ENCODE results near the gene ITPKC. TPM values are rescaled to one million over a fixed set of nuclear protein-coding genes. Genes with fewer than 3 reads are reported as not detected.

The ITPKC gene
- total and polyA plus RNA-seq, 2 of the 13 experiments (the other 11 are each of a cell fraction or from before 2014, with no cell fraction given), result 6.9 to 11.2 TPM

DNA sequence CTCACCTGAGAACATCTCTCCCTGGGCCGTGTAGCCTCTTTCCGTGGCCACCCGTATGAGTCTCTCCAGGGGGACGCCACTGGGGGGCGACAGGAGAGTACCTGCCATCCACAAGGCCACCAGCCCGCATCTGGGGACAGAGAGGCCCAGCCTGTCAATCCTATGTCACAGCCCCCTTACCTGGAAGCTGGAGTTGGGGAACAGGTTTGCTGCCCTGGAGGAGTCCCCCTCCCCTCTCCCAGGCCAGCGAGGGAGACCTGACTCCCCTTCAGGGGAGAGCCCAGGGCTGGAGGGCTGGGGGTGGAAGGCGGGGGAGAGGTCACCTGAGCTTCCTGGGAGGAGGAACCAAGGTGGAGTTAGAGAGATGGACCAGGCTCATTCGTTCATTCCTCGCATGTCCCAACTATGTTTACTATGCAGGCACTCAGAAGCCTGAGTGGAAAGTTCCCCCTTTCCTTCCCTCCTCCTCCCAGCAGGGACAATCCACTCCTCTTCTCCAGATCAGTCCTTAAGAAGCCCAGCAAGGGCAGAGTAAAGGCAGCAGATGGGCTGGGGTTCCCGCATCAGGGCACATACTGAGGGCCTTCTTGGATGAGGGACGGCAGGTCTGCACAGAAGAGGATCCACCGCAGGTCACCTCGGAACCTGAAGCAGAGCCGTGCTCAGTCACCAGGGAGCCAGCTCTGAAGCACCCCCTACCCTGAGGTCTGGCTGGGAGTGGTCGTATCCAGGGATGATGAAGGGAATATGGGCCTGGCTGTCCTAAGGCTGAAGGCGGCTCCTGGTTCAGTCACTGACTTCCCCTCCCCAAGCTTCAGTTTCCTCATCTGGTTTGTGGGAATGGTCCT is 27.9 kb downstream of the ITPKC start (continued):
- TF ChIP-seq ZNF10 (CRISPR knock-in tag; IDR thresholded peaks at IDR 0.05; ENCODE audit: borderline replicate concordance, low read depth), result no peak
- TF ChIP-seq, protein P1, sequence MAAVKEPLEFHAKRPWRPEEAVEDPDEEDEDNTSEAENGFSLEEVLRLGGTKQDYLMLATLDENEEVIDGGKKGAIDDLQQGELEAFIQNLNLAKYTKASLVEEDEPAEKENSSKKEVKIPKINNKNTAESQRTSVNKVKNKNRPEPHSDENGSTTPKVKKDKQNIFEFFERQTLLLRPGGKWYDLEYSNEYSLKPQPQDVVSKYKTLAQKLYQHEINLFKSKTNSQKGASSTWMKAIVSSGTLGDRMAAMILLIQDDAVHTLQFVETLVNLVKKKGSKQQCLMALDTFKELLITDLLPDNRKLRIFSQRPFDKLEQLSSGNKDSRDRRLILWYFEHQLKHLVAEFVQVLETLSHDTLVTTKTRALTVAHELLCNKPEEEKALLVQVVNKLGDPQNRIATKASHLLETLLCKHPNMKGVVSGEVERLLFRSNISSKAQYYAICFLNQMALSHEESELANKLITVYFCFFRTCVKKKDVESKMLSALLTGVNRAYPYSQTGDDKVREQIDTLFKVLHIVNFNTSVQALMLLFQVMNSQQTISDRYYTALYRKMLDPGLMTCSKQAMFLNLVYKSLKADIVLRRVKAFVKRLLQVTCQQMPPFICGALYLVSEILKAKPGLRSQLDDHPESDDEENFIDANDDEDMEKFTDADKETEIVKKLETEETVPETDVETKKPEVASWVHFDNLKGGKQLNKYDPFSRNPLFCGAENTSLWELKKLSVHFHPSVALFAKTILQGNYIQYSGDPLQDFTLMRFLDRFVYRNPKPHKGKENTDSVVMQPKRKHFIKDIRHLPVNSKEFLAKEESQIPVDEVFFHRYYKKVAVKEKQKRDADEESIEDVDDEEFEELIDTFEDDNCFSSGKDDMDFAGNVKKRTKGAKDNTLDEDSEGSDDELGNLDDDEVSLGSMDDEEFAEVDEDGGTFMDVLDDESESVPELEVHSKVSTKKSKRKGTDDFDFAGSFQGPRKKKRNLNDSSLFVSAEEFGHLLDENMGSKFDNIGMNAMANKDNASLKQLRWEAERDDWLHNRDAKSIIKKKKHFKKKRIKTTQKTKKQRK (IDR thresholded peaks at IDR 0.05; ENCODE audit: low read length), result no peak
- no peak for TF ChIP-seq MZF1 (CRISPR knock-in tag; IDR thresholded peaks at IDR 0.05; ENCODE audit: borderline replicate concordance)
- TF ChIP-seq, protein P2, sequence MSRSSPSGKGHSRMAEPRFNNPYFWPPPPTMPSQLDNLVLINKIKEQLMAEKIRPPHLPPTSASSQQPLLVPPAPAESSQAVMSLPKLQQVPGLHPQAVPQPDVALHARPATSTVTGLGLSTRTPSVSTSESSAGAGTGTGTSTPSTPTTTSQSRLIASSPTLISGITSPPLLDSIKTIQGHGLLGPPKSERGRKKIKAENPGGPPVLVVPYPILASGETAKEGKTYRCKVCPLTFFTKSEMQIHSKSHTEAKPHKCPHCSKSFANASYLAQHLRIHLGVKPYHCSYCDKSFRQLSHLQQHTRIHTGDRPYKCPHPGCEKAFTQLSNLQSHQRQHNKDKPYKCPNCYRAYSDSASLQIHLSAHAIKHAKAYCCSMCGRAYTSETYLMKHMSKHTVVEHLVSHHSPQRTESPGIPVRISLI (CRISPR knock-in tag; IDR thresholded peaks at IDR 0.05; ENCODE audit: borderline replicate concordance), result no peak
- TF ChIP-seq, protein P3, sequence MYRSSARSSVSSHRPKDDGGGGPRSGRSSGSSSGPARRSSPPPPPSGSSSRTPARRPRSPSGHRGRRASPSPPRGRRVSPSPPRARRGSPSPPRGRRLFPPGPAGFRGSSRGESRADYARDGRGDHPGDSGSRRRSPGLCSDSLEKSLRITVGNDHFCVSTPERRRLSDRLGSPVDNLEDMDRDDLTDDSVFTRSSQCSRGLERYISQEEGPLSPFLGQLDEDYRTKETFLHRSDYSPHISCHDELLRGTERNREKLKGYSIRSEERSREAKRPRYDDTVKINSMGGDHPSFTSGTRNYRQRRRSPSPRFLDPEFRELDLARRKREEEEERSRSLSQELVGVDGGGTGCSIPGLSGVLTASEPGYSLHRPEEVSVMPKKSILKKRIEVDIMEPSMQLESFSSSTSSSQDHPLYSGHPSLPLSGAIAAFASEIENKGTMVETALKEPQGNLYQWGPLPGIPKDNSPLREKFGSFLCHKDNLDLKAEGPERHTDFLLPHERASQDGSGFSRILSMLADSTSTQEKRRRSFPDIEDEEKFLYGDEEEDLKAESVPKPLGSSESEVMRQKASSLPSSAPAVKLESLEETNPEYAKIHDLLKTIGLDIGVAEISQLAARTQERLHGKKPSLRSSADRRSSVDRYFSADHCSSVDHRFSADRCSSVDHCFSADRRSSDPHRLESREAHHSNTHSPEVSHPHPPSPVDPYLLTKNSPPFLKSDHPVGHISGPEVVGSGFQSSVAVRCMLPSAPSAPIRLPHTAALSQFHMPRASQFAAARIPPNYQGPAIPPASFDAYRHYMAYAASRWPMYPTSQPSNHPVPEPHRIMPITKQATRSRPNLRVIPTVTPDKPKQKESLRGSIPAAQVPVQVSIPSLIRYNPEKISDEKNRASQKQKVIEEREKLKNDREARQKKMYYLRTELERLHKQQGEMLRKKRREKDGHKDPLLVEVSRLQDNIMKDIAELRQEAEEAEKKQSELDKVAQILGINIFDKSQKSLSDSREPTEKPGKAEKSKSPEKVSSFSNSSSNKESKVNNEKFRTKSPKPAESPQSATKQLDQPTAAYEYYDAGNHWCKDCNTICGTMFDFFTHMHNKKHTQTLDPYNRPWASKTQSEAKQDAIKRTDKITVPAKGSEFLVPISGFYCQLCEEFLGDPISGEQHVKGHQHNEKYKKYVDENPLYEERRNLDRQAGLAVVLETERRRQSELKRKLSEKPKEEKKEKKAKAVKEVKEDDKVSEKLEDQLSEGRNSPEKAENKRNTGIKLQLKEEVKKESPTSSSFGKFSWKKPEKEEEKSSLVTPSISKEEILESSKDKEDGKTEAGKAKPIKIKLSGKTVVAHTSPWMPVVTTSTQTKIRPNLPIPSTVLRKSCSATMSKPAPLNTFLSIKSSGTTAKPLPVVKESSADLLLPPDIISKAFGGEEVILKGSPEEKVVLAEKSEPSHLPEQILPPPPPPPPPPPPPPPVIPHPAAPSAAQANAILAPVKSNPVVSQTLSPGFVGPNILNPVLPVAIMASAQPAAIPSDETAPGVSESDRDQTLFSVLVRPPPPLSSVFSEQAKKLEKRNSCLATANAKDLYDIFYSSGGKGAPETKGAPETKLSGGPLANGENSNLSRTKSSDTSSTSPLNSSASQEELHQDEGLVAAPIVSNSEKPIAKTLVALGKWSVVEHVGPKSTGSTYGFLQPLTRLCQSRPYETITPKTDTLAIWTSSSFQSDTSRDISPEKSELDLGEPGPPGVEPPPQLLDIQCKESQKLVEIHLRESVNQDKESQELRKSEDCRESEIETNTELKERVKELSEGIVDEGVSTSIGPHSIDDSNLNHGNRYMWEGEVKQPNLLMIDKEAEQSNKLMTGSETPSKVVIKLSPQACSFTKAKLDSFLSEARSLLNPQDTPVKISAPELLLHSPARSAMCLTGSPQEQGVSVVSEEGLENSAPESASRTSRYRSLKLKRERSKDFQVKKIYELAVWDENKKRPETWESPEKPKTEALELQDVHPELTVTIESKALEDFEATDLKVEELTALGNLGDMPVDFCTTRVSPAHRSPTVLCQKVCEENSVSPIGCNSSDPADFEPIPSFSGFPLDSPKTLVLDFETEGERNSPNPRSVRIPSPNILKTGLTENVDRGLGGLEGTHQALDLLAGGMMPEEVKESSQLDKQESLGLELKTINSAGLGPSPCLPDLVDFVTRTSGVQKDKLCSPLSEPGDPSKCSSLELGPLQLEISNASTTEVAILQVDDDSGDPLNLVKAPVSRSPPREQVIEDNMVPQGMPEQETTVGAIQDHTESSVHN (CRISPR knock-in tag; IDR thresholded peaks at IDR 0.05), result no peak
- no peak for TF ChIP-seq ZNF562 (CRISPR knock-in tag; IDR thresholded peaks at IDR 0.05; ENCODE audit: borderline replicate concordance)
- TF ChIP-seq ZSCAN12 (CRISPR knock-in tag; IDR thresholded peaks at IDR 0.05), result no peak
- TF ChIP-seq, protein P4, sequence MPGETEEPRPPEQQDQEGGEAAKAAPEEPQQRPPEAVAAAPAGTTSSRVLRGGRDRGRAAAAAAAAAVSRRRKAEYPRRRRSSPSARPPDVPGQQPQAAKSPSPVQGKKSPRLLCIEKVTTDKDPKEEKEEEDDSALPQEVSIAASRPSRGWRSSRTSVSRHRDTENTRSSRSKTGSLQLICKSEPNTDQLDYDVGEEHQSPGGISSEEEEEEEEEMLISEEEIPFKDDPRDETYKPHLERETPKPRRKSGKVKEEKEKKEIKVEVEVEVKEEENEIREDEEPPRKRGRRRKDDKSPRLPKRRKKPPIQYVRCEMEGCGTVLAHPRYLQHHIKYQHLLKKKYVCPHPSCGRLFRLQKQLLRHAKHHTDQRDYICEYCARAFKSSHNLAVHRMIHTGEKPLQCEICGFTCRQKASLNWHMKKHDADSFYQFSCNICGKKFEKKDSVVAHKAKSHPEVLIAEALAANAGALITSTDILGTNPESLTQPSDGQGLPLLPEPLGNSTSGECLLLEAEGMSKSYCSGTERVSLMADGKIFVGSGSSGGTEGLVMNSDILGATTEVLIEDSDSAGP (CRISPR knock-in tag; IDR thresholded peaks at IDR 0.05; ENCODE audit: borderline replicate concordance), result peak; percentile 38; the same call in 1 of the 2 replicates
- TF ChIP-seq, protein P5, sequence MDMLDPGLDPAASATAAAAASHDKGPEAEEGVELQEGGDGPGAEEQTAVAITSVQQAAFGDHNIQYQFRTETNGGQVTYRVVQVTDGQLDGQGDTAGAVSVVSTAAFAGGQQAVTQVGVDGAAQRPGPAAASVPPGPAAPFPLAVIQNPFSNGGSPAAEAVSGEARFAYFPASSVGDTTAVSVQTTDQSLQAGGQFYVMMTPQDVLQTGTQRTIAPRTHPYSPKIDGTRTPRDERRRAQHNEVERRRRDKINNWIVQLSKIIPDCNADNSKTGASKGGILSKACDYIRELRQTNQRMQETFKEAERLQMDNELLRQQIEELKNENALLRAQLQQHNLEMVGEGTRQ (IDR thresholded peaks at IDR 0.05; ENCODE audit: low read depth, low read length), result no peak
- TF ChIP-seq, protein P5 (CRISPR knock-in tag; IDR thresholded peaks at IDR 0.05; ENCODE audit: borderline replicate concordance), result no peak

Data from HepG2 (cell line).